ENCODE measurements around the gene BCOR.

Gene BCOR

GRCh38 chrX:40140706-40141499, 43.1 kb upstream of the BCOR start:
- Histone ChIP-seq H3K9me3 (ENCODE audit: insufficient read depth, low read depth, low read length) (no peaks in the 10 kb centered on the region), H3K4me3 (ENCODE audit: low read length, poor library complexity, severe bottlenecking) (no peak overlapping the region), H4K20me1 (ENCODE audit: insufficient read depth, low read length, poor library complexity, severe bottlenecking) (peaks cover 3% of the 10 kb centered on the region), H3K27me3 (ENCODE audit: insufficient read depth, low read length, poor library complexity, severe bottlenecking) (no peaks in the 10 kb centered on the region), H3K79me2 (ENCODE audit: insufficient read depth, low read length) (peaks cover 75% of the 10 kb centered on the region), H3K4me2 (ENCODE audit: low read depth, low read length, poor library complexity, severe bottlenecking) (no peak overlapping the region), H3K4me1 (ENCODE audit: insufficient read depth, low read length, poor library complexity, severe bottlenecking) (peaks cover 24% of the 10 kb centered on the region), H3K9me2 (replicated peaks; ENCODE audit: low read depth, low read length) (no peaks in the 10 kb centered on the region), H3K9ac (ENCODE audit: low read depth, low read length, poor library complexity, severe bottlenecking) (no peak overlapping the region), H2AFZ (ENCODE audit: low read length) (no peak overlapping the region), H3K36me3 (ENCODE audit: insufficient read depth, low read length) (no peaks in the 10 kb centered on the region), H3F3A (ENCODE audit: low read depth) (no peaks in the 10 kb centered on the region)
- TF ChIP-seq CTCF (conservative IDR thresholded peaks at IDR 0.05; ENCODE audit: low read length) (no peak), EZH2phosphoT487 (IDR thresholded peaks at IDR 0.05; ENCODE audit: borderline replicate concordance) (no peak)

- Histone ChIP-seq H3K4me2 (ENCODE audit: low read depth, low read length, poor library complexity, severe bottlenecking) (no peak overlapping the region), H3K27me3 (ENCODE audit: insufficient read depth, low read length, poor library complexity, severe bottlenecking) (no peaks in the 10 kb centered on the region), H3F3A (ENCODE audit: low read depth) (no peaks in the 10 kb centered on the region), H2AFZ (ENCODE audit: low read length) (no peak overlapping the region), H3K9ac (ENCODE audit: low read depth, low read length, poor library complexity, severe bottlenecking) (no peak overlapping the region), H4K20me1 (ENCODE audit: insufficient read depth, low read length, poor library complexity, severe bottlenecking) (no peaks in the 10 kb centered on the region), H3K36me3 (ENCODE audit: insufficient read depth, low read length) (no peaks in the 10 kb centered on the region), H3K9me2 (replicated peaks; ENCODE audit: low read depth, low read length) (no peaks in the 10 kb centered on the region), H3K9me3 (ENCODE audit: insufficient read depth, low read depth, low read length) (no peaks in the 10 kb centered on the region), H3K4me3 (ENCODE audit: low read length, poor library complexity, severe bottlenecking) (no peak overlapping the region), H3K79me2 (ENCODE audit: insufficient read depth, low read length) (peaks cover 65% of the 10 kb centered on the region), H3K4me1 (ENCODE audit: insufficient read depth, low read length, poor library complexity, severe bottlenecking) (peaks cover 6% of the 10 kb centered on the region)
- TF ChIP-seq EZH2phosphoT487 (IDR thresholded peaks at IDR 0.05; ENCODE audit: borderline replicate concordance) (no peak), CTCF (conservative IDR thresholded peaks at IDR 0.05; ENCODE audit: low read length) (no peak)
Observed at GRCh38 chrX:40132751-40133150, 35.0 kb upstream of the BCOR start.

GRCh38 chrX:40131654-40132337, 34.0 kb upstream of the BCOR start:
- Histone ChIP-seq H3K79me2 (ENCODE audit: insufficient read depth, low read length) (peaks cover 61% of the 10 kb centered on the region), H3K9me3 (ENCODE audit: insufficient read depth, low read depth, low read length) (no peaks in the 10 kb centered on the region), H4K20me1 (ENCODE audit: insufficient read depth, low read length, poor library complexity, severe bottlenecking) (no peaks in the 10 kb centered on the region), H3K4me3 (ENCODE audit: low read length, poor library complexity, severe bottlenecking) (no peak overlapping the region), H3K9ac (ENCODE audit: low read depth, low read length, poor library complexity, severe bottlenecking) (no peak overlapping the region), H3K9me2 (replicated peaks; ENCODE audit: low read depth, low read length) (no peaks in the 10 kb centered on the region), H3K27me3 (ENCODE audit: insufficient read depth, low read length, poor library complexity, severe bottlenecking) (no peaks in the 10 kb centered on the region), H3K36me3 (ENCODE audit: insufficient read depth, low read length) (no peaks in the 10 kb centered on the region), H3F3A (ENCODE audit: low read depth) (no peaks in the 10 kb centered on the region), H2AFZ (ENCODE audit: low read length) (no peak overlapping the region), H3K4me2 (ENCODE audit: low read depth, low read length, poor library complexity, severe bottlenecking) (no peak overlapping the region), H3K4me1 (ENCODE audit: insufficient read depth, low read length, poor library complexity, severe bottlenecking) (peaks cover 13% of the 10 kb centered on the region)
- no peak for TF ChIP-seq EZH2phosphoT487 (IDR thresholded peaks at IDR 0.05; ENCODE audit: borderline replicate concordance)
